Tibial nerve (tissue), 4 donors: ENCODE data around the gene APOE.

ENCODE experiments used
- CTCF ChIP-seq, 5 experiments: fragments of 200-600 bp in 3 of 5; fragments of 450-650 bp in 2 of 5; sonication (generic) in 3 of 5; IDR thresholded peaks; one replicate each; pipeline ENCODE4 v1.5.1; 2016 to 2019; ENCODE audit warnings: antibody characterized with exemption in 5 of 5, mild to moderate bottlenecking in 3 of 5, moderate library complexity in 2 of 5
- EP300 ChIP-seq, 2 donors: sonication (generic); formaldehyde crosslinking; IDR thresholded peaks; one replicate each; pipeline ENCODE4 v1.6.1; 2017; ENCODE audit warnings: antibody characterized with exemption in 2 of 2, mild to moderate bottlenecking in 1 of 2
- POLR2A ChIP-seq, 2 donors: fragments of 450-650 bp; IDR thresholded peaks; one replicate each; pipeline ENCODE4 v1.6.1; 2017; ENCODE audit warnings: antibody characterized with exemption in 2 of 2, mild to moderate bottlenecking in 2 of 2, moderate library complexity in 2 of 2

DNA sequence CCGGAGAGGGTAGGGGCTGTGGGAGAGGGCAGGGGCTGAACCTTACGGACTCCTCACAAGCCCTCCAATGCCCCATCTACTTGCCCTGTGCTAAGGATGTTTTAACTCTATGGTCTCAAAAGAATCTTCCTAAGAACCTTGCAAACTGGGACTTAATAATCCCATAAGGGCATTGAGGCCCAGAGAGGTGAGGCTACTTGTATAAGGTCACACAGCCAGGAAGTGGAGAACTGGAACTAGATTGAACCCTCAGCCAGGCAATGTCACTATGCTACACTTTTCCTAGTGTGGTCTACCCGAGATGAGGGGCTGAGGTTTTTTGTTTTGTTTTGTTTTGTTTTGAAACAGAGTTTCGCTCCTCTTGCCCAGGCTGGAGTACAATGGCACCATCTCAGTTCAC is 25.9 kb downstream of the APOE start:
- TF ChIP-seq CTCF (IDR thresholded peaks at IDR 0.05): no peak
- TF ChIP-seq POLR2A (IDR thresholded peaks at IDR 0.05): no peak
- no peak for TF ChIP-seq EP300 (IDR thresholded peaks at IDR 0.05)
